HUES6 (cell line): ENCODE results near the gene RAD51B.
"Not testable (repeated sequence)": the region's sequence is repeated elsewhere in the genome, so short reads cannot be mapped to it uniquely, and the experiment has no call there.

Experiments used
- H3K27ac ChIP-seq: 2 replicates; pipeline ENCODE4 v1.7.0; 2013; ENCODE audit warnings: low read depth, mild to moderate bottlenecking, low read length, inconsistent platforms
- H3K27me3 ChIP-seq: 2 replicates; pipeline ENCODE4 v1.6.1; 2013; ENCODE audit warnings: low read length; ENCODE audit not compliant: control insufficient read depth, insufficient read depth
- H3K36me3 ChIP-seq: 2 replicates; pipeline ENCODE4 v1.6.1; 2013; ENCODE audit warnings: low read length; ENCODE audit not compliant: control insufficient read depth, insufficient read depth
- H3K4me1 ChIP-seq: 2 replicates; pipeline ENCODE4 v1.6.1; 2013; ENCODE audit warnings: low read length; ENCODE audit not compliant: control insufficient read depth, insufficient read depth
- H3K4me3 ChIP-seq: 2 replicates; pipeline ENCODE4 v1.5.1; 2013; ENCODE audit warnings: low read depth, low read length
- H3K9ac ChIP-seq: one replicate; pipeline ENCODE4 v1.6.1; 2013; ENCODE audit warnings: mild to moderate bottlenecking, low read length
- H3K9me3 ChIP-seq: 2 replicates; pipeline ENCODE4 v1.6.1; 2013; ENCODE audit warnings: low read depth, low read length; ENCODE audit not compliant: control insufficient read depth, insufficient read depth

The RAD51B gene

GRCh38 chr14:67987606-67988005, 168.0 kb downstream of the RAD51B start:
- Histone ChIP-seq H3K4me3 (no peak overlapping the region), H3K36me3 (no peaks in the 10 kb centered on the region), H3K27me3 (no peaks in the 10 kb centered on the region), H3K9ac (no peak overlapping the region), H3K9me3 (no peaks in the 10 kb centered on the region), H3K4me1 (no peaks in the 10 kb centered on the region), H3K27ac (no peak overlapping the region)

GRCh38 chr14:67988210-67988609, 168.6 kb downstream of the RAD51B start:
- not testable (repeated sequence) for H3K36me3 ChIP-seq, H3K9ac ChIP-seq, H3K9me3 ChIP-seq, H3K4me3 ChIP-seq, H3K27me3 ChIP-seq, H3K4me1 ChIP-seq, H3K27ac ChIP-seq

GRCh38 chr14:67990576-67990975, 171.0 kb downstream of the RAD51B start:
- Histone ChIP-seq H3K27ac (no peak overlapping the region), H3K36me3 (no peaks in the 10 kb centered on the region), H3K27me3 (no peaks in the 10 kb centered on the region), H3K9me3 (no peaks in the 10 kb centered on the region), H3K4me3 (no peak overlapping the region), H3K9ac (no peak overlapping the region), H3K4me1 (no peaks in the 10 kb centered on the region)

- no peak overlapping the region for H3K4me3 ChIP-seq
- no peaks in the 10 kb centered on the region for H3K4me1 ChIP-seq
- no peaks in the 10 kb centered on the region for H3K36me3 ChIP-seq
- no peak overlapping the region for H3K9ac ChIP-seq
- no peaks in the 10 kb centered on the region for H3K9me3 ChIP-seq
- no peaks in the 10 kb centered on the region for H3K27me3 ChIP-seq
- H3K27ac ChIP-seq, result no peak overlapping the region
Measured at GRCh38 chr14:67994531-67994930, 175.0 kb downstream of the RAD51B start.

GRCh38 chr14:67996235-67996634, 176.7 kb downstream of the RAD51B start:
- H3K27ac ChIP-seq, result no peak overlapping the region

GRCh38 chr14:67998834-67999233, 179.3 kb downstream of the RAD51B start:
- Histone ChIP-seq H3K4me3 (no peak overlapping the region), H3K4me1 (no peaks in the 10 kb centered on the region), H3K9ac (no peak overlapping the region), H3K9me3 (no peaks in the 10 kb centered on the region), H3K36me3 (no peaks in the 10 kb centered on the region), H3K27me3 (no peaks in the 10 kb centered on the region), H3K27ac (no peak overlapping the region)

More at GRCh38 chr14:67996235-67996634, 176.7 kb downstream of the RAD51B start:
- no peak overlapping the region for H3K9ac ChIP-seq
- no peaks in the 10 kb centered on the region for H3K36me3 ChIP-seq
- H3K27me3 ChIP-seq, result no peaks in the 10 kb centered on the region
- no peak overlapping the region for H3K4me3 ChIP-seq
- H3K4me1 ChIP-seq, result no peaks in the 10 kb centered on the region
- no peaks in the 10 kb centered on the region for H3K9me3 ChIP-seq

GRCh38 chr14:67999290-67999689, 179.7 kb downstream of the RAD51B start:
- H3K27ac ChIP-seq, result no peak overlapping the region
- H3K27me3 ChIP-seq, result no peaks in the 10 kb centered on the region
- no peaks in the 10 kb centered on the region for H3K9me3 ChIP-seq
- no peaks in the 10 kb centered on the region for H3K4me1 ChIP-seq
- H3K4me3 ChIP-seq, result no peak overlapping the region
- no peaks in the 10 kb centered on the region for H3K36me3 ChIP-seq
- no peak overlapping the region for H3K9ac ChIP-seq

GRCh38 chr14:67999705-68000384, 180.3 kb downstream of the RAD51B start:
- H3K36me3 ChIP-seq, result no peaks in the 10 kb centered on the region
- no peaks in the 10 kb centered on the region for H3K4me1 ChIP-seq
- H3K9ac ChIP-seq, result no peak overlapping the region
- no peaks in the 10 kb centered on the region for H3K27me3 ChIP-seq
- no peaks in the 10 kb centered on the region for H3K9me3 ChIP-seq
- H3K27ac ChIP-seq, result no peak overlapping the region
- no peak overlapping the region for H3K4me3 ChIP-seq

- Histone ChIP-seq H3K4me1 (no peaks in the 10 kb centered on the region), H3K27me3 (no peaks in the 10 kb centered on the region), H3K9ac (no peak overlapping the region), H3K9me3 (no peaks in the 10 kb centered on the region), H3K27ac (no peak overlapping the region), H3K4me3 (no peak overlapping the region), H3K36me3 (no peaks in the 10 kb centered on the region)
Measured at GRCh38 chr14:68000511-68000910, 180.9 kb downstream of the RAD51B start.

GRCh38 chr14:68008491-68008890, 188.9 kb downstream of the RAD51B start:
- Histone ChIP-seq H3K27ac (no peak overlapping the region), H3K27me3 (no peaks in the 10 kb centered on the region), H3K4me1 (no peaks in the 10 kb centered on the region), H3K4me3 (no peak overlapping the region), H3K9ac (no peak overlapping the region), H3K36me3 (no peaks in the 10 kb centered on the region), H3K9me3 (no peaks in the 10 kb centered on the region)

GRCh38 chr14:68011406-68012028, 191.9 kb downstream of the RAD51B start:
- H3K27me3 ChIP-seq, result no peaks in the 10 kb centered on the region
- no peaks in the 10 kb centered on the region for H3K4me1 ChIP-seq
- H3K4me3 ChIP-seq, result no peak overlapping the region
- no peaks in the 10 kb centered on the region for H3K36me3 ChIP-seq
- H3K9me3 ChIP-seq, result peaks cover 8% of the 10 kb centered on the region; the same call in 1 of the 2 replicates
- H3K27ac ChIP-seq, result no peak overlapping the region
- H3K9ac ChIP-seq, result no peak overlapping the region
